Transverse colon (tissue), 3 donors: ENCODE measurements around the gene CD47.

Source experiments
- CTCF ChIP-seq, 5 experiments: fragments of 200-600 bp in 3 of 5; fragments of 450-650 bp in 2 of 5; sonication (generic) in 3 of 5; IDR thresholded peaks; 1 replicate in 2 of 5; 2 replicates in 3 of 5; pipeline ENCODE4 v1.5.1; 2016 to 2017; ENCODE audit warnings: antibody characterized with exemption in 5 of 5, inconsistent platforms in 3 of 5, mild to moderate bottlenecking in 2 of 5, moderate library complexity in 1 of 5
- EP300 ChIP-seq: sonication (generic); formaldehyde crosslinking; IDR thresholded peaks from one replicate; pipeline ENCODE4 v1.6.1; 2017; ENCODE audit warnings: antibody characterized with exemption, low read depth

DNA sequence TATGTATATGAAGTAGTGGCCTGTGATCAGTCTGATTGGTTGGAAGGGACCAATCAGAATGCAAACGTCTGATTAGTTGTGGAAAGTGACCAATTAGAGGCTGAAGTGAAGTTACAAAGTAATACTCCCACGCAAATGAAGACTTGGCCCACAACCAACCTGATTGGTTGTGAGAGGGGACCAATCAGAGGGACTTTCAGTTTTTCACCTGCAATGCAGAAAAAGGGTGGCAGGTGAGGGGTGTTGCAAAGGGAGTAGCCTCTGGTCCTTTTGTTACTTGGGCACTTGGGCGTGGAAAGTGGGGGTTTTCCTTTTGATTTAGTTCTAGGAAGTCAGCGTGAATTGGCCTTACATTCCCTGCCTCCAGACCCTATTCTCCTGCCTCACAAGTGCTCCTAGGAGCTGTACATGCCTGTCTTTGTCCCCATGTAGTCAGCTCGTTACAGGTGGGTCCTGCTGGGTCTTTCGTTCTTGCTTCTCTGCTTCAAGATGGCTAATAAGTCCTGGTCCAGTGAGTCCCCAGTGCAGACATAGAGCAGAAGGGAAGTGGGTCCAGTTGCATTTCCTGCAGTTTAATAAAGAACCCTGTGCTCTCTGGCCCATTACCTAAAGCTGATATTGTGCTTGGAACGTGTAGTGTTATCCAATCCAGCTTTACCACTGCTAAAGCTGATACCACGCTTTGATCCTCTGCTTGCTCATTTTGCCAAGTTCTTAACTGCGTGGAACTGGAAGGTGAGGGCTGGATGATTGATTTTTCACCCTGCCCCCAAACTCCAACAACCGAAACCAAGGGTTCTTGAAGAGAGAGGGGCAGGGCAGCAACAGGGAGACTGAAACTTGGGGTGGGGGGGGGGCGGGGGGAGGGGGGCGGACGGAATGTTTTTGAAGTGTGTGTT, 46.0 kb upstream of the CD47 start:
- TF ChIP-seq EP300 (no peak), CTCF (IDR thresholded peaks at IDR 0.05) (no peak)
